PC-9 (cell line): ENCODE data around the gene JPH4. TPM values are rescaled to one million over a fixed set of nuclear protein-coding genes. Genes with fewer than 3 reads are reported as not detected.

Experiments
- BruUV-seq: library from RNA; stranded (reverse); fragments of 400-500 nt; replicated peaks from 2 replicates; lab custom pipeline; 2021; lab: Mats Ljungman, UMichigan
- CTCF ChIA-PET: fragments of 300-600 bp; sonication (Branson Sonifier 250); formaldehyde crosslinking; loops from one replicate; lab custom pipeline; 2022; ENCODE audit warnings: antibody characterized with exemption; lab: Charles Lee
- POLR2A ChIA-PET: fragments of 300-600 bp; sonication (Branson Sonifier 250); formaldehyde crosslinking; loops from one replicate; lab custom pipeline; 2022; ENCODE audit warnings: antibody characterized with exemption; ENCODE audit not compliant: unreplicated experiment; lab: Charles Lee
- DNase-seq, 2 experiments: peaks; one replicate each; pipeline versions ENCODE4 v3.0.0 to v3.0.0-alpha.2; 2015 to 2022; ENCODE audit warnings: mixed read lengths in 1 of 2
- H2AFZ ChIP-seq: fragments of 200-600 bp; sonication (generic); 2 replicates; pipeline ENCODE4 v1.8.1; 2017; ENCODE audit warnings: antibody characterized with exemption
- H3F3A ChIP-seq: fragments of 200-600 bp; sonication (generic); 2 replicates; pipeline ENCODE4 v1.8.1; 2017; ENCODE audit warnings: antibody characterized with exemption, mild to moderate bottlenecking, low read depth; ENCODE audit not compliant: insufficient read depth
- H3K27ac ChIP-seq: fragments of 200-600 bp; sonication (generic); 2 replicates; pipeline ENCODE4 v1.6.1; 2016; ENCODE audit warnings: mixed run types
- H3K27me3 ChIP-seq: fragments of 200-600 bp; sonication (generic); 2 replicates; pipeline ENCODE4 v1.6.1; 2016; ENCODE audit warnings: low read depth, mixed run types; ENCODE audit not compliant: insufficient read depth
- H3K36me3 ChIP-seq: fragments of 200-600 bp; sonication (generic); 2 replicates; pipeline ENCODE4 v1.6.1; 2016; ENCODE audit warnings: low read depth, mixed run types
- H3K4me1 ChIP-seq: fragments of 200-600 bp; sonication (generic); replicated peaks from 2 replicates; pipeline ENCODE4 v1.6.1; 2016; ENCODE audit warnings: mixed run types; ENCODE audit not compliant: insufficient read depth
- H3K4me2 ChIP-seq: fragments of 200-600 bp; sonication (generic); 2 replicates; pipeline ENCODE4 v1.6.1; 2017; ENCODE audit warnings: mixed run types
- H3K4me3 ChIP-seq: fragments of 200-600 bp; sonication (generic); 2 replicates; pipeline ENCODE4 v1.6.1; 2016; ENCODE audit warnings: mixed run types
- H3K79me2 ChIP-seq: fragments of 200-600 bp; sonication (generic); 2 replicates; pipeline ENCODE4 v1.6.1; 2017; ENCODE audit warnings: low read depth, mixed run types
- H3K9me2 ChIP-seq: fragments of 200-600 bp; sonication (generic); 2 replicates; pipeline ENCODE4 v1.8.1; 2017; ENCODE audit warnings: mild to moderate bottlenecking; ENCODE audit not compliant: insufficient read depth
- H3K9me3 ChIP-seq: fragments of 200-600 bp; sonication (generic); 2 replicates; pipeline ENCODE4 v1.8.1; 2016; ENCODE audit warnings: low read depth; ENCODE audit not compliant: insufficient read depth
- H4K20me1 ChIP-seq: fragments of 200-600 bp; sonication (generic); 2 replicates; pipeline ENCODE4 v1.8.1; 2017; ENCODE audit not compliant: insufficient read depth
- EZH2 ChIP-seq: fragments of 200-600 bp; sonication (generic); IDR thresholded peaks from 2 replicates; pipeline ENCODE4 v1.8.0; 2017; ENCODE audit warnings: antibody characterized with exemption, low read depth
- intact Hi-C: fragments of 100-400 bp; cut with micrococcal nuclease; formaldehyde crosslinking; loops from one replicate; pipeline ENCODE4 v1.10.0; 2022; ENCODE audit not compliant: unreplicated experiment
- total RNA-seq: library from RNA; stranded (reverse); gene quantifications from 2 replicates; pipeline ENCODE4 v1.2.3, GENCODE V29; 2021
- TF ChIP-seq, protein P1 (sequence below): fragments of 200-600 bp; sonication (generic); conservative IDR thresholded peaks from 2 replicates; pipeline ENCODE4 v1.6.1; 2017; ENCODE audit warnings: mixed run types, antibody characterized with exemption, mild to moderate bottlenecking, moderate library complexity

The JPH4 gene
- total RNA-seq, 1 experiment from 2014 or later, result not detected

DNA sequence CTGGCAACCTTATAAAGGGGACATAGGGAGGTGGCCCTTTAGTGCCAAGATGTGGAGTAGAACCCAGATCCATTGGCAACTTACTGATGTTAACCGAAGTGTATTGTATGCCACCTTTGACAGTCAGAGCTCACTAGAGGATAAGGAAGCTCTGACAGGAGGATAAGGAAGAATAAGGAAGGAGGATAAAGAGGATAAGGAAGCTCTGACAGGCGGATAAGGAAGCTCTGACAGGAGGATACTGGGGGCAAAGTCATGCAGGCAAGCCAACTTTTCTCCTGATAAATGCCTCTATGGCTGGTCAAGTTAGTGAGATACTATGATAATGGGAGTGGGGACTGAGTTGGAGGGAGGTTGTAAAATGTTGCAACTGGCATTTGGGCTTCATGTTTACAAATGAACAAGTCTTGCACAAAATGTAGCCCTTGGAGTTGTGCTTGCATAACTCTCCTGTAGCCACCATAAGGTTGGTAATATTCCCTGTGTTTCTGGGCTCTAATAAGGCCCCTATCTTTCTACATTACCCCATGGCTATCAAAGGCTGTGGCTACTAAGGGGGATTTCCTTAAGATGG, 39.9 kb upstream of the JPH4 start:
- Histone ChIP-seq H3K27me3 (no peaks in the 10 kb centered on the region), H3F3A (no peaks in the 10 kb centered on the region), H3K9me2 (no peaks in the 10 kb centered on the region), H4K20me1 (no peaks in the 10 kb centered on the region), H3K9me3 (no peaks in the 10 kb centered on the region), H2AFZ (no peak overlapping the region), H3K4me2 (no peak overlapping the region), H3K79me2 (no peaks in the 10 kb centered on the region), H3K4me1 (no peaks in the 10 kb centered on the region), H3K27ac (no peak overlapping the region), H3K36me3 (no peaks in the 10 kb centered on the region), H3K4me3 (no peak overlapping the region)
- ChIA-PET POLR2A (no interaction called here), CTCF (no interaction called here)
- no peak for TF ChIP-seq EZH2
- TF ChIP-seq, protein P1, sequence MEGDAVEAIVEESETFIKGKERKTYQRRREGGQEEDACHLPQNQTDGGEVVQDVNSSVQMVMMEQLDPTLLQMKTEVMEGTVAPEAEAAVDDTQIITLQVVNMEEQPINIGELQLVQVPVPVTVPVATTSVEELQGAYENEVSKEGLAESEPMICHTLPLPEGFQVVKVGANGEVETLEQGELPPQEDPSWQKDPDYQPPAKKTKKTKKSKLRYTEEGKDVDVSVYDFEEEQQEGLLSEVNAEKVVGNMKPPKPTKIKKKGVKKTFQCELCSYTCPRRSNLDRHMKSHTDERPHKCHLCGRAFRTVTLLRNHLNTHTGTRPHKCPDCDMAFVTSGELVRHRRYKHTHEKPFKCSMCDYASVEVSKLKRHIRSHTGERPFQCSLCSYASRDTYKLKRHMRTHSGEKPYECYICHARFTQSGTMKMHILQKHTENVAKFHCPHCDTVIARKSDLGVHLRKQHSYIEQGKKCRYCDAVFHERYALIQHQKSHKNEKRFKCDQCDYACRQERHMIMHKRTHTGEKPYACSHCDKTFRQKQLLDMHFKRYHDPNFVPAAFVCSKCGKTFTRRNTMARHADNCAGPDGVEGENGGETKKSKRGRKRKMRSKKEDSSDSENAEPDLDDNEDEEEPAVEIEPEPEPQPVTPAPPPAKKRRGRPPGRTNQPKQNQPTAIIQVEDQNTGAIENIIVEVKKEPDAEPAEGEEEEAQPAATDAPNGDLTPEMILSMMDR, result no peak
- BruUV-seq, result no TSS peak
- no peak for DNase-seq
- intact Hi-C loops, result no loop called here

DNA sequence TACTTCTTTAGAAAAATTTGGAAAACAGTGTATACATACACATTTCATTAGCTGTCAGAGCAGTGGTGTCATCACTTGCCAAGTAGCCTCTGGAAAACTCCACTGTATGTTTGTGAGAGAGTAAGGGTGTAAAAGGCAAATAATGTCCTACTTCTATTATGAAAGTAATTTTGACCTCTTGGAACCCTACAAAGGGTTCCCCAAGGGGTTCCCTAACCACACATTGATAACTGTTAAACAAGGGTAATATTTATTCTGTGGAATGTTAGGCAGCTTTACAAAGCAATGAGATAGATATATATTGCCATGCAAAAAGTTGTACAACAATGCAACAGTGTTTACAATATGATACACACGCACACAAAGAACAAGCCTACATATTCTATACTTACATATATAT, 38.9 kb upstream of the JPH4 start:
- intact Hi-C loops, result no loop called here
- ChIA-PET POLR2A (no interaction called here), CTCF (no interaction called here)
- BruUV-seq, result no TSS peak
- Histone ChIP-seq H3K9me2 (no peaks in the 10 kb centered on the region), H3K36me3 (no peaks in the 10 kb centered on the region), H3F3A (no peaks in the 10 kb centered on the region), H2AFZ (no peak overlapping the region), H3K4me3 (no peak overlapping the region), H3K27ac (no peak overlapping the region), H3K4me2 (no peak overlapping the region), H4K20me1 (no peaks in the 10 kb centered on the region), H3K27me3 (no peaks in the 10 kb centered on the region), H3K9me3 (no peaks in the 10 kb centered on the region), H3K79me2 (no peaks in the 10 kb centered on the region), H3K4me1 (no peaks in the 10 kb centered on the region)
- no peak for TF ChIP-seq EZH2
- TF ChIP-seq, protein P1, result no peak
- no peak for DNase-seq

DNA sequence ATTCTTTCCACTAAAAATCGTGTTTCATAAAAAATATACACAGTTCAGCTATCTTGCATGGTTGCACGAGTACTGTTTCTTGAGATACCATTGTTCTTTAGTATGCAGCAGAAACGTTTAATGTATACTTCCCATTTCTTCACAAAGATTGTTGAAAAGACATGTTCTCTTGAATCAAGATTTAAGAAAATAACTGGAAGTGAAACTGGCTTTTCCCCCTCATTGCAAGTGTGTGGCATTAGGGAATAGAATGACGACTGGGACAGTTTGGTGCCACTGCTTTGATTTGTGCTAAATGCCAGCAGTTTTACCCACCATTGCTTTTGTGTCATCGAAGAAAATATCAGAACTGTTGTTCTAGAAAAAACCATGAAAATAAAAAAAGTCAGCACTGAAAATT, 37.3 kb upstream of the JPH4 start:
- H3F3A ChIP-seq, result peaks cover 3% of the 10 kb centered on the region
- H3K4me2 ChIP-seq, result no peak overlapping the region
- no peak overlapping the region for H2AFZ ChIP-seq
- no peaks in the 10 kb centered on the region for H3K9me3 ChIP-seq
- H4K20me1 ChIP-seq, result no peaks in the 10 kb centered on the region
- H3K9me2 ChIP-seq, result no peaks in the 10 kb centered on the region
- H3K27me3 ChIP-seq, result no peaks in the 10 kb centered on the region
- no peak for TF ChIP-seq EZH2
- TF ChIP-seq, protein P1, result no peak
- no peak overlapping the region for H3K27ac ChIP-seq
- BruUV-seq, result no TSS peak
- CTCF ChIA-PET, result no interaction called here
- intact Hi-C loops, result no loop called here
- peaks cover 15% of the 10 kb centered on the region for H3K4me1 ChIP-seq
- POLR2A ChIA-PET, result no interaction called here
- no peak overlapping the region for H3K4me3 ChIP-seq
- DNase-seq, result no peak
- H3K36me3 ChIP-seq, result no peaks in the 10 kb centered on the region
- no peaks in the 10 kb centered on the region for H3K79me2 ChIP-seq
